ENCODE measurements around the gene ARL4D.
A peak's percentile ranks its signal among the peaks of the same experiment; 100 is the strongest.

ARL4D gene

DNA sequence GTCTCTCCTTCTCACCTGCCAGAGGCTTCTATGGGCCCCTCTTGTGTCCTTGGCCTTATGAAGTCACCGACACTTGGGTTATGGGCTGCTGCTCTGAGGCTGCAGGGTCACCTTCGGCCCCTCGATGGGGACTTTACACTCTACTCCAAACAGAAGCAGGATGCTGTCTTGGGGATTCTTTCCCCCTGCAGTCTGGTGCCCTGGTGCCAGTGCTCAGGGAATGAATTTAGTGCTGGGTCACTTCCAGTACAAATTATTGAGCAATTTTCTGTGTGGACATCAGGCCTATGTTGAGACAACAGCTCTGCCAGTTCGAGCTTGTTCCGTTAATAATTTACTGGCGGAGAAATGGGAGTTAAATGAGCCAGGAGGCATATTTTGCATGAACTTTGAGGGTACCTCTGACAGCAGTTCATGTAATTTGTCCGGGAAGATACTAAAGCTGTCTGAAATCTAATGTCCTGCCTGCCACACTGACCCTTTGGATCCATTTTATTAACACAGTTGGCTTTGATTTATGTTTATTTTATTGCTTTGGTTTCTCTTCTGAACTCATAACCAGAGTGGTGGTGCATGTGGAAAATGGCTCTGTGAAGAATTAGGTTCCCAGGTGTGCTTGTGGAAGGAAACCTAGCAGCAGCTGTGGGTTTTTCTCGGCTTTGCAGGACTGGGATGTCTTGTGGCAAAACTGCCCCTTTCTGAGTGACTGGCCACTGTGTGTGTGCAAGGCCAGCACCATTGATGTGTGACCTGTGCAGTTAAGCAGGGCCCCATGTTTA is 50.9 kb downstream of the ARL4D start:
- Histone ChIP-seq H3K27ac (ENCODE audit: low read depth, low read length) (peak overlapping the region; percentile 7), H3K4me3 (ENCODE audit: low read depth in 1 of 5, low read length in 5 of 5) (no peak overlapping the region), H3K27me3 (ENCODE audit: control insufficient read depth in 5 of 5, insufficient read depth in 4 of 5, low read length in 5 of 5) (no peaks in the 10 kb centered on the region), H3K36me3 (ENCODE audit: control insufficient read depth in 5 of 5, insufficient read depth in 5 of 5, low read length in 5 of 5) (no peaks in the 10 kb centered on the region), H3K9ac (ENCODE audit: low read length in 5 of 5) (peak overlapping the region in 1 of 5 donors; percentile 1), H3K9me3 (ENCODE audit: control insufficient read depth in 5 of 5, low read length in 5 of 5) (no peaks in the 10 kb centered on the region), H3K4me1 (ENCODE audit: control insufficient read depth in 5 of 5, insufficient read depth in 5 of 5, low read length in 5 of 5) (peaks cover 0 to 11% (median 8%) of the 10 kb centered on the region in 5 donors)

Data from subcutaneous abdominal adipose tissue (tissue), 5 donors.